Kidney epithelial cell (primary cell): ENCODE measurements around the gene RIPOR1. TPM values are rescaled to one million over a fixed set of nuclear protein-coding genes. Genes with fewer than 3 reads are reported as not detected.
A peak's percentile ranks its signal among the peaks of the same experiment; 100 is the strongest.

Source experiments
- DNase-seq: peaks from one replicate; pipeline ENCODE4 v3.0.0-alpha.2; 2010; ENCODE audit warnings: low read depth
- H3K27me3 ChIP-seq: 2 replicates; pipeline ENCODE4 v1.6.0; 2011; ENCODE audit warnings: low read length; ENCODE audit not compliant: control insufficient read depth, insufficient read depth
- H3K36me3 ChIP-seq: 2 replicates; pipeline ENCODE4 v1.5.1; 2011; ENCODE audit warnings: low read length; ENCODE audit not compliant: control insufficient read depth, insufficient read depth
- H3K4me3 ChIP-seq: 2 replicates; pipeline ENCODE4 v1.5.1; 2011; ENCODE audit warnings: low read depth, mild to moderate bottlenecking, control low read depth, low read length
- CTCF ChIP-seq: IDR thresholded peaks from 2 replicates; pipeline ENCODE4 v1.5.1; 2011; ENCODE audit warnings: mild to moderate bottlenecking, moderate library complexity, low read length, control low read depth, inconsistent platforms; ENCODE audit not compliant: insufficient read depth, poor library complexity, severe bottlenecking
- total RNA-seq: library from RNA; depleted of rRNA; stranded (reverse); fragments of >200 nt; gene quantifications from 2 replicates; pipeline ENCODE4 v1.2.3, GENCODE V29; 2015

Gene RIPOR1
- total RNA-seq, 1 donor from 2014 or later: 91.0 TPM

GRCh38 chr16:67579686-67580085 lies 51.1 kb downstream of the RIPOR1 start:
- no peak for DNase-seq
- no peak for TF ChIP-seq CTCF
- Histone ChIP-seq H3K27me3 (no peaks in the 10 kb centered on the region), H3K4me3 (no peak overlapping the region), H3K36me3 (no peaks in the 10 kb centered on the region)

DNA sequence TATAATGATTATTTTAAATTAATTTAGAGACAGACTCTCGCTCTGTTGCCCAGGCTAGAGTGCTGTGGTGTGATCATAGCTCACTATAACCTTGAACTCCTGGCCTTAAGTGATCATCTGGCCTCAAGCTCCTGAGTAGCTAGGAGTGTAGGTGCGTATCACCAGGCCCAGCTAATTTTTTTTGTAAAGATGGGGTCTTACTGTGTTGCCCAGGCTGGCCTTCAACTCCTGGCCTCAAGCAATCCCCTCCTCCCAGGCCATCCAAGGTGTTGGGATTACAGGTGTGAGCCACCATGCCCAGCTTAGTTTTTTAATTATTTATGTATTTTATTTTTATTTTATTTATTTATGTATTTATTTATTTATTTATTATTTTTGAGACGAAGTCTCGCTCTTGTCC lies 51.6 kb downstream of the RIPOR1 start:
- H3K4me3 ChIP-seq: no peak overlapping the region
- no peak for DNase-seq
- H3K27me3 ChIP-seq: no peaks in the 10 kb centered on the region
- H3K36me3 ChIP-seq: no peaks in the 10 kb centered on the region
- TF ChIP-seq CTCF: no peak

DNA sequence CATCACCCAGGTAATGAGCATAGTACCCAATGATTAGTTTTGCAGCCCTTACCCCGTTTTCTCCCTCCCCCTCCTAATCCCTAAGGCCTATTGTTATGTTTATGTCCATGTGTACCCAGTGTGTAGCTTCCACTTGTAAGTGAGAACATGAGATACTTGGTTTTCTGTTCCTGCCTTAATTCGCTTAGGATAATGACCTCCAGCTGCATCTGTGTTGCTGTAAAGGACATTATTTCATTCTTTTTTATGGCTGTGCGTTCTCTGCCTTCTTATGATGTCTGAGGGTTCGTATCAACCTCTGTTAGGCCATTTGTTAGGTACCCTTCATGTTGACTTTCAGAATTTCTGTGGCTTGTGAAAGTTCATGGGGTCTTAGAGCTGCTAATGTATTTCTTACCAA lies 64.7 kb downstream of the RIPOR1 start:
- H3K27me3 ChIP-seq: no peaks in the 10 kb centered on the region
- no peak for DNase-seq
- no peak overlapping the region for H3K4me3 ChIP-seq
- H3K36me3 ChIP-seq: no peaks in the 10 kb centered on the region
- TF ChIP-seq CTCF: no peak

DNA sequence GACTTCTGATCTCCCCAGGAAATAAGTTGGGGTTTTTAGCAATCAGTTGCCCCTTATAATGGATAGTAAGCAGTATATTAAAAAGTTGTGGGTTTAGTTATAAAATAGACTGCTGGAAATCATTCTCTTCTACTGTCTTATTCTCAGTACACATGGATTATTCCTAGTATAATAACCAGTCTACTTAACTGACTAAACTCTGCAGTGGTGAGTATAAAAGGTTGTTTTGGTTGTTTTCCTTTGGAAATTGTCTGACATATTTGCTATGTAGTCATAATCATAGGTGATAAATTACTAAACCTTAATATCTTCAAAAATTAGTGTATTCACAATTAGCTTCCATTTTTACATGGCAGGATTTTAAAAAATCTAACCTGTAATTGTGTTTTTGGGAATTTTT lies 65.1 kb downstream of the RIPOR1 start:
- H3K4me3 ChIP-seq: no peak overlapping the region
- TF ChIP-seq CTCF: no peak

GRCh38 chr16:67594256-67594915 lies 65.8 kb downstream of the RIPOR1 start:
- TF ChIP-seq CTCF: no peak
- Histone ChIP-seq H3K27me3 (no peaks in the 10 kb centered on the region), H3K4me3 (no peak overlapping the region), H3K36me3 (no peaks in the 10 kb centered on the region)
- no peak for DNase-seq

More for the DNA sequence above, 65.1 kb downstream of the RIPOR1 start:
- Histone ChIP-seq H3K36me3 (no peaks in the 10 kb centered on the region), H3K27me3 (no peaks in the 10 kb centered on the region)
- DNase-seq: no peak

GRCh38 chr16:67594956-67595355 lies 66.3 kb downstream of the RIPOR1 start:
- peak; percentile 7 for DNase-seq
- H3K36me3 ChIP-seq: no peaks in the 10 kb centered on the region

More at GRCh38 chr16:67594956-67595355, 66.3 kb downstream of the RIPOR1 start:
- no peak for TF ChIP-seq CTCF
- Histone ChIP-seq H3K4me3 (no peak overlapping the region), H3K27me3 (no peaks in the 10 kb centered on the region)
